GM23338 (cell line): ENCODE measurements around the gene USP20. TPM values are rescaled to one million over a fixed set of nuclear protein-coding genes. Genes with fewer than 3 reads are reported as not detected.

Source experiments
- ATAC-seq: fragments of 200-7000 bp; cut with Tn5 transposase; 3 replicates; pipeline ENCODE4 v1.9.1; 2020
- DNase-seq: peaks from one replicate; pipeline ENCODE4 v3.0.0-alpha.2; 2015; ENCODE audit warnings: low spot score
- H2AFZ ChIP-seq: fragments of 200-600 bp; sonication (generic); 2 replicates; pipeline ENCODE4 v1.8.0; 2016; ENCODE audit warnings: antibody characterized with exemption, mild to moderate bottlenecking, moderate library complexity
- H3F3A ChIP-seq: fragments of 200-600 bp; sonication (generic); replicated peaks from 2 replicates; pipeline ENCODE4 v1.8.0; 2017; ENCODE audit warnings: antibody characterized with exemption, mixed run types, low read depth
- H3K27ac ChIP-seq: fragments of 200-600 bp; sonication (generic); 2 replicates; pipeline ENCODE4 v1.6.1; 2016; ENCODE audit warnings: low read depth
- H3K27me3 ChIP-seq: fragments of 200-600 bp; sonication (generic); 2 replicates; pipeline ENCODE4 v1.8.0; 2016; ENCODE audit warnings: mild to moderate bottlenecking, mixed run types, moderate library complexity; ENCODE audit not compliant: insufficient read depth
- H3K36me3 ChIP-seq: fragments of 200-600 bp; sonication (generic); 2 replicates; pipeline ENCODE4 v1.8.0; 2016; ENCODE audit warnings: mild to moderate bottlenecking; ENCODE audit not compliant: insufficient read depth
- H3K4me1 ChIP-seq: fragments of 200-600 bp; sonication (generic); 2 replicates; pipeline ENCODE4 v1.8.0; 2016; ENCODE audit warnings: mild to moderate bottlenecking, moderate library complexity; ENCODE audit not compliant: insufficient read depth
- H3K4me2 ChIP-seq: fragments of 200-600 bp; sonication (generic); 2 replicates; pipeline ENCODE4 v1.7.1; 2017; ENCODE audit warnings: mixed run types
- H3K4me3 ChIP-seq: fragments of 200-600 bp; sonication (generic); 2 replicates; pipeline ENCODE4 v1.6.1; 2016; ENCODE audit warnings: mixed run types
- H3K79me2 ChIP-seq: fragments of 200-600 bp; sonication (generic); replicated peaks from 2 replicates; pipeline ENCODE4 v1.8.0; 2017; ENCODE audit warnings: mild to moderate bottlenecking; ENCODE audit not compliant: insufficient read depth
- H3K9me2 ChIP-seq: fragments of 200-600 bp; sonication (generic); 2 replicates; pipeline ENCODE4 v1.8.0; 2017; ENCODE audit not compliant: insufficient read depth
- H4K20me1 ChIP-seq: fragments of 200-600 bp; sonication (generic); replicated peaks from 2 replicates; pipeline ENCODE4 v1.8.0; 2017; ENCODE audit warnings: mild to moderate bottlenecking; ENCODE audit not compliant: insufficient read depth
- H3K27ac Mint-ChIP-seq: 2 replicates; pipeline ENCODE4 v1.8.0; 2020; ENCODE audit warnings: inconsistent platforms, mild to moderate bottlenecking, moderate library complexity, mixed read lengths
- H3K27me3 Mint-ChIP-seq: 3 replicates; pipeline ENCODE4 v1.8.0; 2022; ENCODE audit warnings: low read depth, mild to moderate bottlenecking, moderate library complexity, mixed read lengths, inconsistent platforms; ENCODE audit not compliant: insufficient read depth, poor library complexity
- H3K36me3 Mint-ChIP-seq: 3 replicates; pipeline ENCODE4 v1.8.0; 2021; ENCODE audit warnings: low read depth, mild to moderate bottlenecking, inconsistent platforms, moderate library complexity, mixed read lengths
- H3K4me1 Mint-ChIP-seq: 3 replicates; pipeline ENCODE4 v1.8.0; 2020; ENCODE audit warnings: mild to moderate bottlenecking, inconsistent platforms, mixed read lengths
- H3K4me3 Mint-ChIP-seq: 3 replicates; pipeline ENCODE4 v1.8.0; 2021; ENCODE audit warnings: moderate library complexity, mild to moderate bottlenecking, inconsistent platforms, mixed read lengths
- H3K9me3 Mint-ChIP-seq: 3 replicates; pipeline ENCODE4 v1.8.0; 2020; ENCODE audit warnings: moderate library complexity, mild to moderate bottlenecking, inconsistent platforms, mixed read lengths
- CREB1 ChIP-seq: fragments of 250-450 bp; sonication (Bioruptor Pico); IDR thresholded peaks from 2 replicates; pipeline ENCODE4 v1.5.0; 2020; ENCODE audit warnings: low read depth, mild to moderate bottlenecking, moderate library complexity
- EZH2 ChIP-seq: fragments of 200-600 bp; sonication (generic); IDR thresholded peaks from one replicate; pipeline ENCODE4 v1.8.0; 2017; ENCODE audit warnings: antibody characterized with exemption, mild to moderate bottlenecking, low read depth; ENCODE audit not compliant: unreplicated experiment
- EZH2phosphoT487 ChIP-seq: fragments of 200-600 bp; sonication (generic); IDR thresholded peaks from one replicate; pipeline ENCODE4 v1.8.1; 2018; ENCODE audit warnings: antibody characterized with exemption; ENCODE audit not compliant: unreplicated experiment
- JUNB ChIP-seq: IDR thresholded peaks from one replicate; pipeline ENCODE4 v1.6.1; 2016; ENCODE audit warnings: antibody characterized with exemption; ENCODE audit not compliant: unreplicated experiment
- NANOG ChIP-seq: IDR thresholded peaks from 2 replicates; pipeline ENCODE4 v1.6.1; 2016; ENCODE audit warnings: antibody characterized with exemption, borderline replicate concordance
- POLR2AphosphoS5 ChIP-seq: IDR thresholded peaks from 2 replicates; pipeline ENCODE4 v1.6.1; 2016; ENCODE audit warnings: antibody characterized with exemption, low read depth
- REST ChIP-seq: IDR thresholded peaks from one replicate; pipeline ENCODE4 v1.6.1; 2018; ENCODE audit warnings: antibody characterized with exemption; ENCODE audit not compliant: unreplicated experiment
- STAT1 ChIP-seq: IDR thresholded peaks from one replicate; pipeline ENCODE4 v1.6.1; 2016; ENCODE audit warnings: antibody characterized with exemption; ENCODE audit not compliant: unreplicated experiment
- ZNF114 ChIP-seq: fragments of 250-450 bp; sonication (Bioruptor Pico); IDR thresholded peaks from 2 replicates; pipeline ENCODE4 v1.5.0; 2020; ENCODE audit warnings: mild to moderate bottlenecking, moderate library complexity
- ZNF331 ChIP-seq: fragments of 250-450 bp; sonication (Bioruptor Pico); IDR thresholded peaks from 2 replicates; pipeline ENCODE4 v1.5.0; 2020; ENCODE audit warnings: low read depth, mild to moderate bottlenecking, moderate library complexity
- ZNF462 ChIP-seq: fragments of 250-450 bp; sonication (Bioruptor Pico); IDR thresholded peaks from 2 replicates; pipeline ENCODE4 v1.5.0; 2020; ENCODE audit warnings: mild to moderate bottlenecking, moderate library complexity
- polyA plus RNA-seq: library from polyadenylated mRNA; unstranded; fragments of >200 nt; fragmentation: Nextera tagmentation; extraction: Ambion mirVana; gene quantifications from 2 replicates; pipeline ENCODE4 v1.2.1, GENCODE V29; 2016
- total RNA-seq: library from RNA; depleted of rRNA; stranded (reverse); fragments of >200 nt; shearing (Covaris generic); gene quantifications from 2 replicates; pipeline ENCODE4 v1.2.3, GENCODE V29; 2014
- TF ChIP-seq, protein P1 (sequence below): IDR thresholded peaks from 2 replicates; pipeline ENCODE4 v1.6.1; 2016; ENCODE audit warnings: antibody characterized with exemption
- TF ChIP-seq, protein P2 (sequence below), 2 experiments: fragments of 200-600 bp in 1 of 2; sonication (generic) in 1 of 2; conservative IDR thresholded peaks; 2 replicates each; pipeline versions ENCODE4 v1.5.1 to v1.6.1; 2016 to 2017; ENCODE audit warnings: antibody characterized with exemption in 2 of 2, low read depth in 2 of 2, mild to moderate bottlenecking in 2 of 2, moderate library complexity in 1 of 2

Gene USP20
- total and polyA plus RNA-seq, 2 experiments from 2014 or later: 10.4 to 13.0 TPM

- no peak for TF ChIP-seq NANOG
- no peak for TF ChIP-seq EZH2phosphoT487
- TF ChIP-seq ZNF114 (CRISPR knock-in tag): no peak
- no peak for TF ChIP-seq EZH2
- no peak for TF ChIP-seq JUNB
- TF ChIP-seq REST: no peak
- TF ChIP-seq, protein P1, sequence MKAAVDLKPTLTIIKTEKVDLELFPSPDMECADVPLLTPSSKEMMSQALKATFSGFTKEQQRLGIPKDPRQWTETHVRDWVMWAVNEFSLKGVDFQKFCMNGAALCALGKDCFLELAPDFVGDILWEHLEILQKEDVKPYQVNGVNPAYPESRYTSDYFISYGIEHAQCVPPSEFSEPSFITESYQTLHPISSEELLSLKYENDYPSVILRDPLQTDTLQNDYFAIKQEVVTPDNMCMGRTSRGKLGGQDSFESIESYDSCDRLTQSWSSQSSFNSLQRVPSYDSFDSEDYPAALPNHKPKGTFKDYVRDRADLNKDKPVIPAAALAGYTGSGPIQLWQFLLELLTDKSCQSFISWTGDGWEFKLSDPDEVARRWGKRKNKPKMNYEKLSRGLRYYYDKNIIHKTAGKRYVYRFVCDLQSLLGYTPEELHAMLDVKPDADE: no peak
- TF ChIP-seq STAT1: no peak
- no peak for TF ChIP-seq ZNF331 (CRISPR knock-in tag)
- TF ChIP-seq CREB1 (CRISPR knock-in tag): no peak
- no peak for TF ChIP-seq POLR2AphosphoS5
- no peak for TF ChIP-seq ZNF462 (CRISPR knock-in tag)
- TF ChIP-seq, protein P2, sequence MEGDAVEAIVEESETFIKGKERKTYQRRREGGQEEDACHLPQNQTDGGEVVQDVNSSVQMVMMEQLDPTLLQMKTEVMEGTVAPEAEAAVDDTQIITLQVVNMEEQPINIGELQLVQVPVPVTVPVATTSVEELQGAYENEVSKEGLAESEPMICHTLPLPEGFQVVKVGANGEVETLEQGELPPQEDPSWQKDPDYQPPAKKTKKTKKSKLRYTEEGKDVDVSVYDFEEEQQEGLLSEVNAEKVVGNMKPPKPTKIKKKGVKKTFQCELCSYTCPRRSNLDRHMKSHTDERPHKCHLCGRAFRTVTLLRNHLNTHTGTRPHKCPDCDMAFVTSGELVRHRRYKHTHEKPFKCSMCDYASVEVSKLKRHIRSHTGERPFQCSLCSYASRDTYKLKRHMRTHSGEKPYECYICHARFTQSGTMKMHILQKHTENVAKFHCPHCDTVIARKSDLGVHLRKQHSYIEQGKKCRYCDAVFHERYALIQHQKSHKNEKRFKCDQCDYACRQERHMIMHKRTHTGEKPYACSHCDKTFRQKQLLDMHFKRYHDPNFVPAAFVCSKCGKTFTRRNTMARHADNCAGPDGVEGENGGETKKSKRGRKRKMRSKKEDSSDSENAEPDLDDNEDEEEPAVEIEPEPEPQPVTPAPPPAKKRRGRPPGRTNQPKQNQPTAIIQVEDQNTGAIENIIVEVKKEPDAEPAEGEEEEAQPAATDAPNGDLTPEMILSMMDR (conservative IDR thresholded peaks at IDR 0.05; ENCODE audit: low read depth in 2 of 2): no peak
- H3K79me2 ChIP-seq: peaks cover 8% of the 10 kb centered on the region
- Mint-ChIP-seq H3K4me3 (no peak overlapping the region), H3K9me3 (no peaks in the 10 kb centered on the region), H3K36me3 (peaks cover 67% of the 10 kb centered on the region), H3K27ac (no peak overlapping the region), H3K27me3 (peaks cover 10% of the 10 kb centered on the region), H3K4me1 (no peaks in the 10 kb centered on the region)
- peaks cover 5% of the 10 kb centered on the region; the same call in 1 of the 2 replicates for H3K36me3 ChIP-seq
- no peaks in the 10 kb centered on the region for H3K4me1 ChIP-seq
- peaks cover 18% of the 10 kb centered on the region; the same call in 1 of the 2 replicates for H3F3A ChIP-seq
- no peak overlapping the region for H2AFZ ChIP-seq
- H3K4me3 ChIP-seq: no peak overlapping the region
- no peaks in the 10 kb centered on the region for H3K9me2 ChIP-seq
- H3K27ac ChIP-seq: no peak overlapping the region
- ATAC-seq (no peak), DNase-seq (no peak)
- H3K27me3 ChIP-seq: no peaks in the 10 kb centered on the region
- H3K4me2 ChIP-seq: no peak overlapping the region
- H4K20me1 ChIP-seq: peaks cover 18% of the 10 kb centered on the region
Measured at GRCh38 chr9:129813661-129814060, 21.6 kb upstream of the USP20 start.
